DOHH2 (cell line): ENCODE data around the gene RFLNA.

Source experiments
- H3F3A ChIP-seq: fragments of 200-600 bp; sonication (generic), shearing (Covaris generic); 2 replicates; pipeline ENCODE4 v1.6.0; 2016; ENCODE audit warnings: antibody characterized with exemption, mild to moderate bottlenecking; ENCODE audit not compliant: control insufficient read depth, insufficient read depth
- H3K27ac ChIP-seq: fragments of 200-600 bp; sonication (generic); 2 replicates; pipeline ENCODE4 v1.5.1; 2014; ENCODE audit warnings: low read depth, mild to moderate bottlenecking, low read length, moderate library complexity
- H3K27me3 ChIP-seq: fragments of 200-600 bp; sonication (generic); 2 replicates; pipeline ENCODE4 v1.6.1; 2014; ENCODE audit warnings: mild to moderate bottlenecking, low read length, mixed read lengths; ENCODE audit not compliant: control insufficient read depth
- H3K36me3 ChIP-seq: fragments of 200-600 bp; sonication (generic); 2 replicates; pipeline ENCODE4 v1.6.1; 2014; ENCODE audit warnings: mild to moderate bottlenecking, low read length, moderate library complexity, mixed read lengths; ENCODE audit not compliant: control insufficient read depth
- H3K4me1 ChIP-seq: fragments of 200-600 bp; sonication (generic); 2 replicates; pipeline ENCODE4 v1.6.1; 2014; ENCODE audit warnings: mild to moderate bottlenecking, low read length, mixed read lengths; ENCODE audit not compliant: control insufficient read depth
- H3K4me2 ChIP-seq: fragments of 200-600 bp; sonication (generic); 2 replicates; pipeline ENCODE4 v1.6.0; 2014; ENCODE audit warnings: mild to moderate bottlenecking, low read length, moderate library complexity
- H3K4me3 ChIP-seq: fragments of 200-600 bp; sonication (generic); 2 replicates; pipeline ENCODE4 v1.5.1; 2014; ENCODE audit warnings: mild to moderate bottlenecking, low read length, mixed read lengths
- H3K79me2 ChIP-seq: fragments of 200-600 bp; sonication (generic); 2 replicates; pipeline ENCODE4 v1.6.1; 2014; ENCODE audit warnings: mild to moderate bottlenecking, low read length, mixed read lengths; ENCODE audit not compliant: control insufficient read depth
- H3K9me2 ChIP-seq: fragments of 200-600 bp; sonication (generic); replicated peaks from 2 replicates; pipeline ENCODE4 v1.6.1; 2014; ENCODE audit warnings: mild to moderate bottlenecking, low read length, mixed read lengths; ENCODE audit not compliant: control insufficient read depth
- H3K9me3 ChIP-seq: fragments of 200-600 bp; sonication (generic); 2 replicates; pipeline ENCODE4 v1.6.1; 2014; ENCODE audit warnings: antibody characterized with exemption, low read length, mixed read lengths; ENCODE audit not compliant: control insufficient read depth, insufficient read depth
- H4K20me1 ChIP-seq: fragments of 200-600 bp; sonication (generic); 2 replicates; pipeline ENCODE4 v1.6.0; 2014; ENCODE audit warnings: low read depth, mild to moderate bottlenecking, antibody characterized with exemption, low read length, moderate library complexity; ENCODE audit not compliant: control insufficient read depth, insufficient read depth
- CTCF ChIP-seq: fragments of 200-600 bp; sonication (generic); IDR thresholded peaks from one replicate; pipeline ENCODE4 v1.5.1; 2014; ENCODE audit warnings: antibody characterized with exemption, mild to moderate bottlenecking, low read depth, low read length; ENCODE audit not compliant: poor library complexity, severe bottlenecking
- EZH2phosphoT487 ChIP-seq: fragments of 200-600 bp; sonication (generic); IDR thresholded peaks from 2 replicates; pipeline ENCODE4 v1.6.1; 2017; ENCODE audit warnings: borderline replicate concordance, mild to moderate bottlenecking, antibody characterized with exemption, low read length, moderate library complexity, mixed read lengths

Gene RFLNA

GRCh38 chr12:124346425-124347168 is 51.7 kb downstream of the RFLNA start:
- Histone ChIP-seq H3K79me2 (no peaks in the 10 kb centered on the region), H3K36me3 (peaks cover 13% of the 10 kb centered on the region; the same call in 1 of the 2 replicates), H3K4me1 (no peaks in the 10 kb centered on the region), H3K9me2 (no peaks in the 10 kb centered on the region), H3F3A (no peaks in the 10 kb centered on the region), H3K9me3 (no peaks in the 10 kb centered on the region), H3K4me3 (no peak overlapping the region), H3K4me2 (no peak overlapping the region), H4K20me1 (no peaks in the 10 kb centered on the region), H3K27ac (no peak overlapping the region), H3K27me3 (no peaks in the 10 kb centered on the region)
- TF ChIP-seq EZH2phosphoT487 (no peak), CTCF (no peak)

GRCh38 chr12:124347335-124347734 is 52.4 kb downstream of the RFLNA start:
- Histone ChIP-seq H3K4me1 (no peaks in the 10 kb centered on the region), H3K9me2 (no peaks in the 10 kb centered on the region), H3K27ac (no peak overlapping the region), H4K20me1 (no peaks in the 10 kb centered on the region), H3F3A (no peaks in the 10 kb centered on the region), H3K4me2 (no peak overlapping the region), H3K9me3 (no peaks in the 10 kb centered on the region), H3K4me3 (no peak overlapping the region), H3K79me2 (no peaks in the 10 kb centered on the region), H3K36me3 (peaks cover 13% of the 10 kb centered on the region; the same call in 1 of the 2 replicates), H3K27me3 (no peaks in the 10 kb centered on the region)
- TF ChIP-seq CTCF, result no peak
- TF ChIP-seq EZH2phosphoT487, result no peak

DNA sequence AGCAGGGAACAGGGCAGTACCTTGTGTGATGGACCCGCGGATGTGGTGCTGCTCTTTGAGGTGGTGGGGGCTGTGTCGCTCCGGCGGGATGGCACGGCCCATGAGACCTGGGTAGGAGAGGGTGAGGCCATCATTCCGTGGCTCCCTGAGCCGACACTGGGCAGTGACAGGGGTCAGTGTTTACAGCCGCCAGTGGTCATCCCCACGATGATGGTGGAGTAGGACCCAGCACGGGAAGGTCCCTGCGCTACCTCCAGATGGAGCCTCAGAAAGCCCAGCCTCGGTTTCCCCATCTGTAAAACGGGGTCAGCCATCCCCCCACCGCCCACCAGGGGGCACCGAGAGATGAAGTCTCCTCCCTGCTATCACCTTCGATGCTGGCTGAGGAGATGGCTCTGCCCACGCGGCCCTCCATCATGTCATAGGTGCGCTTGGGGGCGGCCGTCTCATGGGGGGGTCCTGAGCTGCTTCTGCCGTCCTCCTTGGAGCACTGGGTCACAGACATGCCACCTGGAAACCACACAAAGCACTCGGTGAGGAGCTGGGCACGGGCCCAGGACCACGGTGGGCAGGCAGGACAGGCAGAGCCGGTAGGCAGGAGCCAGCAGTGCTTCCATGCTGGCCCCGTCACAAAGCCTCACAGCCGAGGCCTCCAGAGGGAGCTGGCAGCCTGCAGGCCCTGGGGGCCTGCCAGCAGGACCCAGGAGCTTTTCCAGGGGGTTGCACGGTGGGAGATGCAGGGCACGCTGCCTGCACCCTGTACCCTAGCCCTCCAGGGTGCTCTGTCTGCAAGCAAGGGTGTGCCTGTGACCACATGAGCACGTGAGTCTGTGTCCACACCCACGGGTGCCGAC is 53.1 kb downstream of the RFLNA start:
- TF ChIP-seq EZH2phosphoT487 (no peak), CTCF (peak; percentile 71)
- H3K4me2 ChIP-seq, result no peak overlapping the region
- H3K9me3 ChIP-seq, result no peaks in the 10 kb centered on the region
- no peaks in the 10 kb centered on the region for H3K9me2 ChIP-seq
- no peaks in the 10 kb centered on the region for H3F3A ChIP-seq
- H3K36me3 ChIP-seq, result peaks cover 15% of the 10 kb centered on the region; the same call in 1 of the 2 replicates
- no peaks in the 10 kb centered on the region for H4K20me1 ChIP-seq
- H3K27me3 ChIP-seq, result no peaks in the 10 kb centered on the region
- H3K4me3 ChIP-seq, result no peak overlapping the region
- no peaks in the 10 kb centered on the region for H3K79me2 ChIP-seq
- H3K27ac ChIP-seq, result no peak overlapping the region
- no peaks in the 10 kb centered on the region for H3K4me1 ChIP-seq
